Ovary (tissue), 3 donors: ENCODE measurements around the gene FAM13A.

Experiments
- CTCF ChIP-seq, 3 donors: fragments of 450-650 bp in 2 of 3; fragments of 200-600 bp in 1 of 3; IDR thresholded peaks; one replicate each; pipeline versions ENCODE4 v1.5.1 to v1.8.0; 2016 to 2022; ENCODE audit warnings: antibody characterized with exemption in 3 of 3, mild to moderate bottlenecking in 1 of 3
- POLR2A ChIP-seq: fragments of 450-650 bp; IDR thresholded peaks from one replicate; pipeline ENCODE4 v1.6.1; 2017; ENCODE audit warnings: antibody characterized with exemption, mild to moderate bottlenecking, moderate library complexity
- donor health status: DM: no; HTN: no; CAD: no.

GRCh38 chr4:88985088-88985773 is 71.8 kb downstream of the FAM13A start:
- TF ChIP-seq POLR2A (no peak), CTCF (IDR thresholded peaks at IDR 0.05) (no peak)
